H9 (cell line): ENCODE results near the gene GDI2. TPM values are rescaled to one million over a fixed set of nuclear protein-coding genes. Genes with fewer than 3 reads are reported as not detected.

Experiments used
- DNase-seq: peaks from one replicate; pipeline ENCODE4 v3.0.0-alpha.2; 2017
- H2AFZ ChIP-seq: one replicate; pipeline ENCODE4 v1.6.1; 2013; ENCODE audit warnings: mild to moderate bottlenecking, low read length, control low read depth, moderate library complexity
- H2AK5ac ChIP-seq: 2 replicates; pipeline ENCODE4 v1.6.1; 2013; ENCODE audit warnings: low read length, control low read depth, mixed read lengths; ENCODE audit not compliant: insufficient read length
- H2BK120ac ChIP-seq: one replicate; pipeline ENCODE4 v1.6.1; 2013; ENCODE audit warnings: low read depth, mild to moderate bottlenecking, low read length, control low read depth, inconsistent platforms; ENCODE audit not compliant: poor library complexity, severe bottlenecking
- H2BK12ac ChIP-seq: 2 replicates; pipeline ENCODE4 v1.6.1; 2013; ENCODE audit warnings: low read length, control low read depth, mixed read lengths, low read depth; ENCODE audit not compliant: insufficient read length
- H2BK15ac ChIP-seq: 2 replicates; pipeline ENCODE4 v1.6.1; 2013; ENCODE audit warnings: low read depth, low read length, control low read depth
- H2BK20ac ChIP-seq: one replicate; pipeline ENCODE4 v1.6.1; 2013; ENCODE audit warnings: low read depth, mild to moderate bottlenecking, low read length, control low read depth, inconsistent platforms; ENCODE audit not compliant: poor library complexity, severe bottlenecking
- H2BK5ac ChIP-seq: 2 replicates; pipeline ENCODE4 v1.6.1; 2013; ENCODE audit warnings: low read length, control low read depth, mixed read lengths; ENCODE audit not compliant: insufficient read length
- H3K14ac ChIP-seq: 2 replicates; pipeline ENCODE4 v1.6.1; 2013; ENCODE audit warnings: low read length, control low read depth; ENCODE audit not compliant: insufficient read depth
- H3K18ac ChIP-seq: 2 replicates; pipeline ENCODE4 v1.6.1; 2013; ENCODE audit warnings: low read depth, mild to moderate bottlenecking, mixed read lengths, low read length, control low read depth; ENCODE audit not compliant: insufficient read length
- H3K23ac ChIP-seq: 2 replicates; pipeline ENCODE4 v1.6.1; 2013; ENCODE audit warnings: low read length, control low read depth, mixed read lengths, low read depth; ENCODE audit not compliant: insufficient read length
- H3K23me2 ChIP-seq: 2 replicates; pipeline ENCODE4 v1.6.1; 2013; ENCODE audit warnings: low read depth, mild to moderate bottlenecking, mixed read lengths, low read length, control low read depth; ENCODE audit not compliant: insufficient read length, poor library complexity, severe bottlenecking
- H3K27ac ChIP-seq: 2 replicates; pipeline ENCODE4 v1.5.1; 2013; ENCODE audit warnings: low read length, control low read depth, mixed read lengths, low read depth; ENCODE audit not compliant: insufficient read length
- H3K27me3 ChIP-seq: 2 replicates; pipeline ENCODE4 v1.6.1; 2013; ENCODE audit warnings: low read length, control low read depth, inconsistent platforms; ENCODE audit not compliant: insufficient read depth
- H3K4ac ChIP-seq: 2 replicates; pipeline ENCODE4 v1.6.1; 2013; ENCODE audit warnings: low read depth, mild to moderate bottlenecking, control low read depth, inconsistent platforms, low read length, moderate library complexity
- H3K4me1 ChIP-seq: 2 replicates; pipeline ENCODE4 v1.6.1; 2013; ENCODE audit warnings: low read length, control low read depth, inconsistent platforms; ENCODE audit not compliant: insufficient read depth
- H3K4me2 ChIP-seq: 2 replicates; pipeline ENCODE4 v1.6.1; 2013; ENCODE audit warnings: low read length, control low read depth, mixed read lengths; ENCODE audit not compliant: insufficient read length, insufficient read depth
- H3K56ac ChIP-seq: 2 replicates; pipeline ENCODE4 v1.6.1; 2013; ENCODE audit warnings: low read depth, mild to moderate bottlenecking, mixed read lengths, low read length, control low read depth; ENCODE audit not compliant: insufficient read length
- H3K79me1 ChIP-seq: 2 replicates; pipeline ENCODE4 v1.6.1; 2013; ENCODE audit warnings: low read depth, mild to moderate bottlenecking, moderate library complexity, low read length, control low read depth, inconsistent platforms; ENCODE audit not compliant: insufficient read depth, poor library complexity, severe bottlenecking
- H3K79me2 ChIP-seq: 2 replicates; pipeline ENCODE4 v1.6.1; 2013; ENCODE audit warnings: low read length, control low read depth, inconsistent platforms; ENCODE audit not compliant: insufficient read depth
- H3K9ac ChIP-seq: 2 replicates; pipeline ENCODE4 v1.6.1; 2013; ENCODE audit warnings: low read length, control low read depth, mixed read lengths; ENCODE audit not compliant: insufficient read length; ENCODE audit errors: extremely low read depth
- H3K9me3 ChIP-seq: one replicate; pipeline ENCODE4 v1.6.1; 2013; ENCODE audit warnings: low read depth, low read length, inconsistent platforms; ENCODE audit not compliant: control insufficient read depth
- H3T11ph ChIP-seq: one replicate; pipeline ENCODE4 v1.6.1; 2013; ENCODE audit warnings: mild to moderate bottlenecking, low read length, control low read depth, inconsistent platforms
- H4K20me1 ChIP-seq: one replicate; pipeline ENCODE4 v1.6.1; 2013; ENCODE audit not compliant: control insufficient read depth, insufficient read length, insufficient read depth
- H4K5ac ChIP-seq: 2 replicates; pipeline ENCODE4 v1.6.1; 2013; ENCODE audit warnings: low read depth, mild to moderate bottlenecking, mixed read lengths, low read length, control low read depth; ENCODE audit not compliant: insufficient read length
- H4K8ac ChIP-seq: replicated peaks from 2 replicates; pipeline ENCODE4 v1.6.1; 2013; ENCODE audit warnings: low read length, control low read depth, mixed read lengths, low read depth; ENCODE audit not compliant: insufficient read length
- H4K91ac ChIP-seq: 2 replicates; pipeline ENCODE4 v1.6.1; 2013; ENCODE audit warnings: low read depth, mild to moderate bottlenecking, moderate library complexity, mixed read lengths, low read length, control low read depth; ENCODE audit not compliant: insufficient read length
- H3K27ac Mint-ChIP-seq, 3 experiments: 2 replicates in 2 of 3; 3 replicates in 1 of 3; pipeline ENCODE4 v1.8.0; 2020 to 2021; ENCODE audit warnings: mixed read lengths in 3 of 3, mild to moderate bottlenecking in 1 of 3, moderate library complexity in 1 of 3
- H3K27me3 Mint-ChIP-seq: 2 replicates; pipeline ENCODE4 v1.8.0; 2021; ENCODE audit warnings: low read depth, mild to moderate bottlenecking, moderate library complexity, mixed read lengths
- H3K36me3 Mint-ChIP-seq, 3 experiments: 2 replicates in 2 of 3; 3 replicates in 1 of 3; pipeline ENCODE4 v1.8.0; 2020 to 2021; ENCODE audit warnings: low read depth in 3 of 3, mixed read lengths in 3 of 3; ENCODE audit not compliant: insufficient read depth in 1 of 3
- H3K4me1 Mint-ChIP-seq, 2 experiments: 2 replicates each; pipeline ENCODE4 v1.8.0; 2020; ENCODE audit warnings: mixed read lengths in 2 of 2
- H3K4me3 Mint-ChIP-seq, 2 experiments: 2 replicates in 1 of 2; 3 replicates in 1 of 2; pipeline ENCODE4 v1.8.0; 2020 to 2021; ENCODE audit warnings: mild to moderate bottlenecking in 2 of 2, mixed read lengths in 2 of 2, moderate library complexity in 1 of 2
- H3K9me3 Mint-ChIP-seq, 2 experiments: 2 replicates in 1 of 2; 3 replicates in 1 of 2; pipeline ENCODE4 v1.8.0; 2020; ENCODE audit warnings: mild to moderate bottlenecking in 2 of 2, mixed read lengths in 2 of 2, moderate library complexity in 1 of 2
- WGBS: extraction: QIAGEN DNeasy Blood & Tissue Kit; methylation state at CpG from one replicate; pipeline ENCODE4 v1.1.7; 2013; ENCODE audit warnings: missing lambda C conversion rate, low lambda C conversion rate, mixed read lengths; ENCODE audit not compliant: insufficient read length; ENCODE audit errors: extremely low coverage; 5-methylcytosine and 5-hydroxymethylcytosine counted together
- total RNA-seq: library from RNA; stranded (reverse); gene quantifications from 2 replicates; pipeline ENCODE4 v1.2.1, GENCODE V29; 2021
- TF ChIP-seq, protein P1 (sequence below): fragments of 200-600 bp; sonication (generic); conservative IDR thresholded peaks from 3 replicates; pipeline ENCODE4 v1.8.0; 2021; ENCODE audit warnings: antibody characterized with exemption, mild to moderate bottlenecking

GDI2 gene
- total RNA-seq, 1 experiment from 2014 or later = 351 TPM

- no peak overlapping the region for H2BK12ac ChIP-seq
- H3K56ac ChIP-seq = no peak overlapping the region
- H3K4me1 Mint-ChIP-seq = peaks cover under 1% of the 10 kb centered on the region in 2 experiments; a peak in 2 of 4 replicates
- no peaks in the 10 kb centered on the region for H3K79me2 ChIP-seq
- no peak overlapping the region for H3K9ac ChIP-seq
- WGBS = no CpG with 5 or more reads among the region's 4 CpGs
- no peak overlapping the region for H2BK15ac ChIP-seq
- no peaks in the 10 kb centered on the region for H3K79me1 ChIP-seq
- H2AFZ ChIP-seq = no peak overlapping the region
- no peak overlapping the region for H4K8ac ChIP-seq
- peaks cover 14 to 60% (median 45%) of the 10 kb centered on the region in 3 experiments; a peak in 6 of 7 replicates for H3K36me3 Mint-ChIP-seq
- TF ChIP-seq, protein P1, sequence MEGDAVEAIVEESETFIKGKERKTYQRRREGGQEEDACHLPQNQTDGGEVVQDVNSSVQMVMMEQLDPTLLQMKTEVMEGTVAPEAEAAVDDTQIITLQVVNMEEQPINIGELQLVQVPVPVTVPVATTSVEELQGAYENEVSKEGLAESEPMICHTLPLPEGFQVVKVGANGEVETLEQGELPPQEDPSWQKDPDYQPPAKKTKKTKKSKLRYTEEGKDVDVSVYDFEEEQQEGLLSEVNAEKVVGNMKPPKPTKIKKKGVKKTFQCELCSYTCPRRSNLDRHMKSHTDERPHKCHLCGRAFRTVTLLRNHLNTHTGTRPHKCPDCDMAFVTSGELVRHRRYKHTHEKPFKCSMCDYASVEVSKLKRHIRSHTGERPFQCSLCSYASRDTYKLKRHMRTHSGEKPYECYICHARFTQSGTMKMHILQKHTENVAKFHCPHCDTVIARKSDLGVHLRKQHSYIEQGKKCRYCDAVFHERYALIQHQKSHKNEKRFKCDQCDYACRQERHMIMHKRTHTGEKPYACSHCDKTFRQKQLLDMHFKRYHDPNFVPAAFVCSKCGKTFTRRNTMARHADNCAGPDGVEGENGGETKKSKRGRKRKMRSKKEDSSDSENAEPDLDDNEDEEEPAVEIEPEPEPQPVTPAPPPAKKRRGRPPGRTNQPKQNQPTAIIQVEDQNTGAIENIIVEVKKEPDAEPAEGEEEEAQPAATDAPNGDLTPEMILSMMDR = no peak
- no peaks in the 10 kb centered on the region for H3K23me2 ChIP-seq
- H3K4me1 ChIP-seq = no peaks in the 10 kb centered on the region
- no peak overlapping the region for H2BK20ac ChIP-seq
- no peak overlapping the region for H3K4me2 ChIP-seq
- H3K23ac ChIP-seq = no peak overlapping the region
- no peak overlapping the region for H2BK120ac ChIP-seq
- no peak overlapping the region for H3K4ac ChIP-seq
- H4K20me1 ChIP-seq = no peaks in the 10 kb centered on the region
- H4K5ac ChIP-seq = no peak overlapping the region
- no peaks in the 10 kb centered on the region for H3K9me3 ChIP-seq
- no peak overlapping the region for H2AK5ac ChIP-seq
- H2BK5ac ChIP-seq = no peak overlapping the region
- H3K27me3 Mint-ChIP-seq = no peaks in the 10 kb centered on the region
- no peak overlapping the region for H4K91ac ChIP-seq
- no peak for DNase-seq
- H3K9me3 Mint-ChIP-seq = no peaks in the 10 kb centered on the region
- no peak overlapping the region for H3K4me3 Mint-ChIP-seq
- H3K27ac ChIP-seq = no peak overlapping the region
- no peak overlapping the region for H3K14ac ChIP-seq
- no peak overlapping the region for H3K18ac ChIP-seq
- no peak overlapping the region for H3K27ac Mint-ChIP-seq
- no peak overlapping the region for H3T11ph ChIP-seq
- H3K27me3 ChIP-seq = no peaks in the 10 kb centered on the region
These were observed 81.1 kb downstream of the GDI2 start for GRCh38 chr10:5732141-5732540.
